OCI-LY1 (cell line): ENCODE results near the gene CELSR2.

Source experiments
- H2AFZ ChIP-seq: fragments of 200-600 bp; sonication (generic), shearing (Covaris generic); 2 replicates; pipeline ENCODE4 v1.6.0; 2014; ENCODE audit warnings: antibody characterized with exemption, mild to moderate bottlenecking, low read length
- H3F3A ChIP-seq: fragments of 200-600 bp; sonication (generic), shearing (Covaris generic); 2 replicates; pipeline ENCODE4 v1.6.0; 2014; ENCODE audit warnings: mild to moderate bottlenecking, antibody characterized with exemption, low read length, moderate library complexity; ENCODE audit not compliant: insufficient read depth
- H3K27ac ChIP-seq: fragments of 200-600 bp; sonication (generic); 2 replicates; pipeline ENCODE4 v1.5.1; 2014; ENCODE audit warnings: low read length, mixed run types, mild to moderate bottlenecking, low read depth; ENCODE audit not compliant: poor library complexity, severe bottlenecking
- H3K27me3 ChIP-seq: fragments of 200-600 bp; sonication (generic); 2 replicates; pipeline ENCODE4 v1.6.0; 2014; ENCODE audit warnings: antibody characterized with exemption, mild to moderate bottlenecking, low read length, moderate library complexity; ENCODE audit not compliant: insufficient read depth
- H3K36me3 ChIP-seq: fragments of 200-600 bp; sonication (generic); 2 replicates; pipeline ENCODE4 v1.6.1; 2014; ENCODE audit warnings: mild to moderate bottlenecking, antibody characterized with exemption, low read length, moderate library complexity, mixed read lengths; ENCODE audit not compliant: insufficient read depth
- H3K4me1 ChIP-seq: fragments of 200-600 bp; sonication (generic); 2 replicates; pipeline ENCODE4 v1.5.1; 2014; ENCODE audit warnings: mild to moderate bottlenecking, low read length, moderate library complexity; ENCODE audit not compliant: insufficient read depth, severe bottlenecking
- H3K4me2 ChIP-seq: fragments of 200-600 bp; sonication (generic), shearing (Covaris generic); 2 replicates; pipeline ENCODE4 v1.6.1; 2014; ENCODE audit warnings: low read length
- H3K4me3 ChIP-seq: fragments of 200-600 bp; sonication (generic); 2 replicates; pipeline ENCODE4 v1.5.1; 2014; ENCODE audit warnings: low read length, low read depth, mild to moderate bottlenecking, mixed read lengths; ENCODE audit not compliant: poor library complexity, severe bottlenecking
- H3K79me2 ChIP-seq: fragments of 200-600 bp; shearing (Covaris generic); 2 replicates; pipeline ENCODE4 v1.6.1; 2016; ENCODE audit warnings: mixed run types, low read length, mixed read lengths; ENCODE audit not compliant: insufficient read depth
- H3K9ac ChIP-seq: fragments of 200-600 bp; sonication (generic), shearing (Covaris generic); 2 replicates; pipeline ENCODE4 v1.6.1; 2014; ENCODE audit warnings: mild to moderate bottlenecking, low read length, mixed read lengths
- H3K9me2 ChIP-seq: fragments of 200-600 bp; sonication (generic), shearing (Covaris generic); 2 replicates; pipeline ENCODE4 v1.6.1; 2014; ENCODE audit warnings: low read depth, mild to moderate bottlenecking, low read length, mixed read lengths
- H3K9me3 ChIP-seq: fragments of 200-600 bp; shearing (Covaris generic); 2 replicates; pipeline ENCODE4 v1.6.1; 2014; ENCODE audit warnings: low read length, mixed read lengths
- H4K20me1 ChIP-seq: fragments of 200-600 bp; sonication (generic), shearing (Covaris generic); 2 replicates; pipeline ENCODE4 v1.6.0; 2016; ENCODE audit warnings: mild to moderate bottlenecking, low read length; ENCODE audit not compliant: insufficient read depth
- CTCF ChIP-seq: fragments of 200-600 bp; sonication (generic), shearing (Covaris generic); IDR thresholded peaks from 2 replicates; pipeline ENCODE4 v1.5.1; 2017; ENCODE audit warnings: mild to moderate bottlenecking, antibody characterized with exemption, low read length, moderate library complexity, mixed read lengths
- EZH2 ChIP-seq: fragments of 200-600 bp; sonication (generic), shearing (Covaris generic); IDR thresholded peaks from 2 replicates; pipeline ENCODE4 v1.8.0; 2017; ENCODE audit warnings: borderline replicate concordance, mixed run types, mild to moderate bottlenecking, antibody characterized with exemption, low read length, moderate library complexity, mixed read lengths

The CELSR2 gene

GRCh38 chr1:109315288-109315687, 65.9 kb downstream of the CELSR2 start:
- no peaks in the 10 kb centered on the region for H4K20me1 ChIP-seq
- no peaks in the 10 kb centered on the region; the same call in 1 of the 2 replicates for H3K27me3 ChIP-seq
- no peaks in the 10 kb centered on the region for H3F3A ChIP-seq
- no peaks in the 10 kb centered on the region for H3K9me2 ChIP-seq
- no peak overlapping the region for H3K27ac ChIP-seq
- TF ChIP-seq CTCF (no peak), EZH2 (no peak)
- no peak overlapping the region for H2AFZ ChIP-seq
- no peaks in the 10 kb centered on the region for H3K4me1 ChIP-seq
- no peaks in the 10 kb centered on the region for H3K36me3 ChIP-seq
- no peaks in the 10 kb centered on the region for H3K9me3 ChIP-seq
- no peak overlapping the region for H3K4me2 ChIP-seq
- no peak overlapping the region for H3K9ac ChIP-seq
- H3K79me2 ChIP-seq, result no peaks in the 10 kb centered on the region
- H3K4me3 ChIP-seq, result no peak overlapping the region

GRCh38 chr1:109316506-109316905, 67.2 kb downstream of the CELSR2 start:
- Histone ChIP-seq H4K20me1 (no peaks in the 10 kb centered on the region), H3K27me3 (peaks cover 8% of the 10 kb centered on the region; the same call in 1 of the 2 replicates), H2AFZ (no peak overlapping the region), H3K27ac (no peak overlapping the region), H3K4me1 (no peaks in the 10 kb centered on the region), H3K4me3 (no peak overlapping the region), H3K79me2 (no peaks in the 10 kb centered on the region), H3K9me3 (no peaks in the 10 kb centered on the region), H3K9me2 (no peaks in the 10 kb centered on the region), H3K4me2 (no peak overlapping the region), H3K36me3 (no peaks in the 10 kb centered on the region), H3K9ac (no peak overlapping the region), H3F3A (no peaks in the 10 kb centered on the region)
- TF ChIP-seq EZH2 (no peak), CTCF (no peak)

GRCh38 chr1:109319114-109319513, 69.8 kb downstream of the CELSR2 start:
- Histone ChIP-seq H2AFZ (no peak overlapping the region), H3K9ac (no peak overlapping the region), H3K36me3 (no peaks in the 10 kb centered on the region), H3K4me2 (no peak overlapping the region), H3K9me2 (no peaks in the 10 kb centered on the region), H3K4me1 (no peaks in the 10 kb centered on the region), H3K9me3 (no peaks in the 10 kb centered on the region), H3K27ac (no peak overlapping the region), H3F3A (no peaks in the 10 kb centered on the region), H3K27me3 (peaks cover 8% of the 10 kb centered on the region; the same call in 1 of the 2 replicates), H4K20me1 (no peaks in the 10 kb centered on the region), H3K4me3 (no peak overlapping the region), H3K79me2 (no peaks in the 10 kb centered on the region)
- TF ChIP-seq CTCF, result no peak
- no peak for TF ChIP-seq EZH2
